GM19240 (cell line): ENCODE measurements around the gene TGFB3.

Experiments
- DNase-seq: peaks from one replicate; pipeline ENCODE4 v3.0.0; 2011; ENCODE audit warnings: low spot score; ENCODE audit not compliant: insufficient read length

The TGFB3 gene

DNA sequence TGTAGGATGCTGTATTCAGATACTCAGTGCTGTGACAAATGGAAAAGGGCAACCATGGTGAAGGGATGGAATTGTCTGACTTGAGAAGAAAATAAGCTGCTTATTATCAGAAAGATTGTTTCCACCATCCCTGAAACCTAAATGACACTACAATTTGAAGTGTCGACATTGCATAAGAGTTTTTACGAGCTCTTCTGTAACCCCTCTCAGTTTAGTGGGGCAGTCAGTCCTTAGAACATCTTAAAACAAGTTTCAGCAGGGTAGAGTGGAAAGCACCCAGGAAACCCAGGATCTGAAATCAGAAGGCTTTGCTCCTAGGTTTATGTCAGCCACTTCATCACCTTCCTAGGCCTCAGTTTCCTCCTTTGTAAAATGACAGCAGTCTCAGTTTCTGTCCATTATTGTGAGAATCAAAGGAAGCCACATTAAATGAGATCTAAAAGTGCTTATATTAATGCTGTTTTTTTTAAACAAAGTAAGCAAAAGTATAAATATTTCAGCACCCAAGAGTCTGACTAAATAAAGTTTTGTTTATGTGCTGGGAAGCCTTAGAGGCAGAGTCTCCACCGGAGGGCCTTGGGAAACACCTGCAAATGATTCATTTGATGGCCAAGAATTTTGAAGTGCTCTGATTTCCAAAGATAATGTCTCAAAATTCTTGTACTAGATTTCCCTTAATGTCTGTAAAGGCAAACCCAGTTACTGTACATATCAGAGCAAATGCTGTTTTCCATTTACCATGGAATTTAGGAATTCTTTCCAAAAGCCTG is 5.6 kb upstream of the TGFB3 start:
- no peak for DNase-seq

DNA sequence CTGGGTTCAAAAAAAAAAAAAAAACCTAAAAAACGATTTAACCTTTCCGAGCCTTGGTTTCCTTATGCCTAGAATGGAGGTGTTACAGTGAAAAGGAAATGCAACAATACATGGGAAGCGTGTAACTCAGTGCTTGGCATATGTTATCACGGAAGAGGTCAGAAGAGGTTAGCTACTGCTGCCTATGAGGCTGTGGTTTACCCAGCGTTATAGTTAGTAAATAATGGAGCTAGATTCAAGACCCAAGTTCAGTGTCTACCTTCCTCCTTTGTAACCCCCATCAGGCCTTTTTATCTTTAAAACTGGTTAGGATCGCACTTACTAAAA is 4.6 kb upstream of the TGFB3 start:
- no peak for DNase-seq

DNA sequence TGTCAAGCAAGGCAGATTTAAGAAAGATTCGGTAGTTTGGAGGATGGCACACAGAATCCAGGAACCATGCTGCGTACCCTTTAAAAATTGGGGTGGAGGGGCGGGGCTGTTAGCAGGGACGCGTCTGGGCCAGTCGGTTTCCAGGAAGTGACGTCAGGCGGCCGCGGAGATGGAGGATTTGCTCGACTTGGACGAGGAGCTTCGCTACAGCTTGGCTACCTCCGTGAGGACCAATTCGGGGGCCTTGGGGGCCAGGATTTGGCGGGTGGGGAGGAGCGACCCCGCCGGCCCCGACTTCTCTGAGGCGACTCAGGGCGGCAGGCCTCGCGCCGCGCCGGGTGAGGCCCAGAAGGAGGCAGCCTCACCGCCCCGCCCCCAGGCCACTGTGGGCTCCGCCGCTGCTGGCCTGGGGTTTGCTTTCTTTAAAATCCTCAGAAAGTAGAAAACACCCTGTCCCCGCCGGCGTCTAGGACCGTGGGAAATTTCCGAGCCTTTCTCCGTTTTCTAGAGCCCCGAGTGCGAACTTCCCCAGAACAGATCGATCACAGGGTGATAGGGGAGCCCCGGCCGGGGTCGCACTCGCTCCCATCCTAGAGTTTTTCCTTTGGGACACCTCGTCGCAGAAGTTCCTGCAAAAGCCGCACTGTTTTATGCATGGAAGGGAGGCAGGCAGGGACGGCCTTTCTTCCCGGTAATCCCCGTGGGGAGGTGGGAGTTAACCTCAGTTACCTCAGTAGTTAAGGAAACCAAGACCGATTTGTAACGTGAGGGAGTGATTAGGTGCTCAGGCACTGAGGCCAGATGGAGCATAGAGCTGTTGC is 4.0 kb upstream of the TGFB3 start, which contains the start of gene IFT43:
Gene IFT43 (plus strand): TSS at position 146 of the 821 bp plus-strand sequence. CDS start 24 bp downstream, at position 170.
- DNase-seq: peak; percentile 83

DNA sequence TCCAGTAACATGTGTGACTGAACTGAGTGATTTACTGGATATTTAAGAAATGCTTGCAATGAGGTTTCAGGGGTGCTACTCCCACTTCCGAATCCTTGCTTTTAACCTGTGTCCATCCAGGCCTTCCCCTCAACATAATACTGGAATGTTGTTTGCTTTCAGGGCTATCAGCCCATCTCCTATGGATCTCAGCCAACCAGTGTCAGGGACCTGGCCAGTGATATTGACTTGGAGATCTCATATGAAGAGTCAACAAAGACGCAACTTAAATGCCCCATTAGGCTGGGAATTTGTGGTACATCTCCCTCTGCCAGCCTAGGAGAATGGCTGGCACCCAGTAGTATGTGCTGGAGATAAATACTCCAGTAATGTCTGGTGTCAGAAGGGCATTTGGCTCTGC is 2.9 kb upstream of the TGFB3 start:
- no peak for DNase-seq

DNA sequence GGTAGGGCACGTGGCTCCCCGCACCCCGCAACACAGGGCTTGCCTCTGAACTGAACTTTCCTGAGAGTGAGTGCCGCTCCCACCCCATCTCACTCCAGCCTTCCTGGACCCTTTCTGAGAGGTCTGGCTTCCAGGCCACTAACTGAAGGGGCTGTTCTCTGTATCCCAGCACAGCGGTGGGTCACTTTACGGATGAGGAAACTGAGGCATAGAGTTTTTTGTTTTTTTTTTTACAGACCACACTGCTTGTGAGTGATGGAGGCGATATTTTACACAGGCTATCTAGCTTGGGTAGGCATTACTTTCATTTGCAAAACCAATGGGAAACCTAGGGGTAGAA is 1.2 kb upstream of the TGFB3 start:
- no peak for DNase-seq

DNA sequence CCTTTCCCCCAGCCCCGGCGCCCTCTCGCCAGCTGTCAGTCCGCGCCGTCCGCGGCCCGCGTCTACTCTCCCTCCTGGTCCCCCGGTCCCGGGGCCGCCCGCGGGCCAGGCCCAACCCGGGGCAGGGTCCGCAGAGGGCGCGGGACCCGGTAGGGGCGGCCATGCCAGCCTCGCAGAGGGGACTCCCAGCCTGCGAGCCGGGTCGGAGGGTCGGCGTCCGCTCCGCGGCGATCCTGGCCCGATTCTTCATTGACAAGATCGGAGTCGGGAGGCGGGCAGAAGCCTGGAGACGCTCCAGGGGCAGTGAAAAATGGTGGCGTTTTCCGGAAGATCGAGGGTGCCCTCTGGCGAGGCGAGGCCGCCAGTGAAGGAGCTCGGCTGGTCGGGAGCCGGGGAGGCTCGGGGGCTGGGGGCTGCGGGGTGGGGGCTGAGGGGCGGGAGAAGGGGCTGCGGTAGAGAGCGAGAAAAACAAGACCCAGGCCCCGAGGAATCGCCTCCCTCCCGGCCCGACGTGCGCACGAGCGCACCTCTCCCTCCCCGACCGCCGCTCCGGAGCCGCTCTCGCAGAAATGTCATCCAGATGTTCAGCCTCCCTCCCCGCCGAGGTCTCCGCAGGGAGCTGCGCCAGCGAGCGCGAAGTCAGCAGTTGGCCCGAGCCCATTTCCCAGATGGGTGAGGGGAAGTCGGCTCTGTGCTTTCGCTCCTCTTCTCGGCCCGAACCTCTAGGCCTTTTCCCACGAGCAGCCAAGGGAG is 647 bp upstream of the TGFB3 start:
- DNase-seq: peak; percentile 29

DNA sequence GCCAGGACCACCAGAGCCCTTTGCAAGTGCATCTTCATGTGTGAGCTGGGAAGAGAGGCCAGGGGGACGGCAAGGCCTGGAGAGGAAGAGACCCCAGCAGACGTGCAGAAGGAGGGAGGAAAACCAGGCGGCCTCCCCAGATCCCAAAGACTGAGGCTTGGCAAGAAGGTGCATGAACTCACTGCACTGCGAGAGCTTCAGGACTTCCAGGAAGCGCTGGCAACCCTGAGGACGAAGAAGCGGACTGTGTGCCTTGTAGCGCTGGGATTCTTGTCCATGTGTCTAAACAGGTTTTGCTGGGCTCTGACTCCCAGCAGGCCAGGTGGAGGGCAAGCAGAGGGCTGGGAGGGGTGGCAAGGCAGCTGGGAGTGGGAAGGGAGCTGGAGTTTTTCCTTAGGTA is 939 bp downstream of the TGFB3 start:
- DNase-seq: no peak

DNA sequence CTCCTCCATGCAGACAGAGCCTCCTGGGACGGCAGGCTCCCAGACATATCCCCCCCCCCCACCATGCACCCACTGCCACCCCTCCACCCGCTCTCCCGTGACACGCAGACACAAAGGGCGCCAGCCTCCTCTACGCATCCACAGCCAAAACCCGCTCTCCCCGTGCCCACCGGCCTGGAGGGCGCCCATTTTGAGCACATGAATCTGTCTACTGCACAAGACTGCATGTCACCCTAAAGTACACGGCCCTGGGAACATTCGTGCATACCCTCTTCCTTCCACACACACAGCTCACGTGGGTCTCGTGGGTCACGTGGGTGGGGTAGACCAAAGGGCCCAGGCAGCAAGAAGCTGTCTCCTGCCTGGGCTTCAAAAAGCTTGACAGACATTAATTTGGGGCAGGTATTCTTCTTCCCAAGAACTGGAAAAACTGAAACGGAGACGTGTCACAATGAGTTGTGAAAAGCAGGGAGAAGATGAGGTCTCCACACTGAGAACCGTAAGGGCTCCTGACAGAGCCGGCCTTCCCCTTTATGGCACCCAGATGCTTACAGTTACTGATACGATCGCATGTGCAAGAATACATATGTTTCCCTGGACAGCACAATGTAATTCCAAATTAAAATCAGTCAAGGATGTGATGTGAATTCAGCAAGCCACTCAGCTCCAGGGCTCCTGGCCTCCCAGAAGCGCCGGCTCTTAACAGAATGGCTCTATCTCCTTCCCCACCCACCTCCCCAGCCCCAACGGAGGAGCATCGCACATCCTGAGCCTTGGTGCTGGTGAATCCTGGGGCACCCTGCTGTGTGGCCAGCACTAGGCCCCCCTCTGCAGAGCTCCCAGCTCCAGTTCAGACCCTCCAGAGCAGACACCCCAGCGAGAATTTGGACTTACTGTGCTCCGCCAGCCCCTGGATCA is 1.9 kb downstream of the TGFB3 start:
- no peak for DNase-seq

DNA sequence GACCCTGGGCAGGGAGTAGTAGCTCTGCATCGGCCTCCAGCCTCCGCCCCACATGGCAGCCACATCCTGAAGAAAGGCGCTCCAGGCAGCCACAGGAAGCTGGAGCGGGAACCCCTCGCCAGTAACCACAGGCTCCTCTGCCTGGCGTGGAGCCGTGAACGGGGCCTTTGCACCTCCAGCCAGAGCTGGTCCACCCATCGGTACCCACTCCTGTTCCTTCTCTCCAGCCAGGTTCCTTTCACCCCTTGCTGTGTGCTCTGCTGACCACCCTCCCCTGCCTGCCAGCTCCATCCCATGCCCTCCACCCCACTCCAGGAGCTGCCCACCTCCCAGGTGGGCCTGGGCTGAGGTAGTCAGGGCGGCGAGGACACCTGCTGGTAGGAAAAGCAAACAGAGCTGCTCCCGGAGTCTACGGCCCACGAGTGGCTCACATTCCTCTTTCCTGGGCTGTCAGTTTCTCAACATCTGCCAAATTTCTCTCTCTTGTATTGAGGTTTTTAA is 2.7 kb downstream of the TGFB3 start:
- no peak for DNase-seq

DNA sequence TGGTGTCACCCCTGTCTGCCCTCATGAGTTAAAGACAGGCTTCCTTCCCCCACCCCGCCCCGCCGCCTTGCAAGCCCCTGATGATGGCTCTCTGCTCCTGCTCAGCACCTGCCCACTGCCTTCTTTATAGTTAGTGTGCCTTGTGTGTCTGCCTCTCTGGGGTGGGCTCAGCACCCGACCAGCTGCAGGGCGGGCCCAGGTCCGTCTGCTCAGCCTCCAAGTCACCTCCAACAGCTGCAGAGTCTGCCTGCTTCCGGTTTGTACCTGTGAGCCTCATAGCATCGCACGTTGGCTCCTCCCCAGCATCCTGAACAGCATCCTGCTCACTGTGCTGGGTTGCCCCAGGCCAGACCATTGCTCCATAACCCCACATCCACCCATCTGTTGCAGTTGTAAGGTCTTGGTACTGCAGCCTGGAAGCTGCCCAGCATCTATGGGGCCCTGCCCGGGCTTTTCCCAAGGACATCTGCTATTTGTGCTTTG is 3.5 kb downstream of the TGFB3 start:
- no peak for DNase-seq

DNA sequence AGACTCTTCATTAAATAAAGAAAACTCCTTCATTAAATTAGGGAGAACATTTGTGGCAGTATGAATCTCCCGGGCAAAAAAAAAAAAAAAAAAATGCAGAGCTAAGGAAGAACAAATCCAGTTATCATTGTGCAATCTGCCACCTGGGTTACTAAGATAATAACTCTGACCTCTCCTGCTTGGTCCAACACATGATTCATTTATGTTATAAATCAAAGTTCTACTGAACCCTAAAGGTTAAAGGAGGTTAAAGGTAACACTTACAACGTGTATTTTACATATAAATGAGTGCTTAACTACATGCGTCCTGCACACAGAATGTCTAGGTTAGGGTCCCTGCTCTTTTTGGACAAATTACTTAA is 4.2 kb downstream of the TGFB3 start:
- no peak for DNase-seq

DNA sequence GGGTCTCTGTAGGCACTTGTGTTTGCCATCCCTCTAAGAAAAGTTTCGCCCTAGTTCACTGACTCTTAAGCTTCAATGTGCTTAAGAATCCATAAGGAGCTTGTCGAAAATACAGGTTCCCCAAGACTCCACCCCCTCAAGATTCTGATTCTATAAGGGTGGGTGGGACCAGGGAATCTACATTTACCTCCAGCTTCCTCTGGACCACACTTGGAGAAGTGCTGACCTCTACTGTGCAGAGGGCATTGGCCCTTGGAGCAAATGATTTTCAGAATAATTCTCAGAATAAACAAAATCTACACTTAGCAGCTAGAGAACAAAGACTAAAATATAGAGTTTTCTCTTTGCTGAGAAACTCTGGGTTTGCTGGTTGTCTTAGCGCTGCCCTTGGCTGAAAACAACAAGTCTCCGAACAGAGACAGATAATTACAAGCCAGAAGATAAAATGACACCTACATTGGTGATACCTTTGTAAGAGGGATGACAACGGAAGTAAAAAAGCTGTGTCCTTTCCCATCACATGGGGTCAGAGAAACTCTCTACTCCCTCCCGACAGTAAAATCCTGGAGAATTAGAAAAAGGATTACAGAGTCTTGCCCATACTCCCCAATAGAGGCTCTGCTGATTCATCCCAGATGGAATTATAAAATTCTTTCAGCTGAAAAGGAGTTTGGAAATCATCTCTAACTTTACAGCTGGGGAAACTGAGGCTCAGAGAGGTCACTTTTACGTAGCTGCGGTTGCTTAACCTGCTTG is 4.8 kb downstream of the TGFB3 start:
- no peak for DNase-seq

DNA sequence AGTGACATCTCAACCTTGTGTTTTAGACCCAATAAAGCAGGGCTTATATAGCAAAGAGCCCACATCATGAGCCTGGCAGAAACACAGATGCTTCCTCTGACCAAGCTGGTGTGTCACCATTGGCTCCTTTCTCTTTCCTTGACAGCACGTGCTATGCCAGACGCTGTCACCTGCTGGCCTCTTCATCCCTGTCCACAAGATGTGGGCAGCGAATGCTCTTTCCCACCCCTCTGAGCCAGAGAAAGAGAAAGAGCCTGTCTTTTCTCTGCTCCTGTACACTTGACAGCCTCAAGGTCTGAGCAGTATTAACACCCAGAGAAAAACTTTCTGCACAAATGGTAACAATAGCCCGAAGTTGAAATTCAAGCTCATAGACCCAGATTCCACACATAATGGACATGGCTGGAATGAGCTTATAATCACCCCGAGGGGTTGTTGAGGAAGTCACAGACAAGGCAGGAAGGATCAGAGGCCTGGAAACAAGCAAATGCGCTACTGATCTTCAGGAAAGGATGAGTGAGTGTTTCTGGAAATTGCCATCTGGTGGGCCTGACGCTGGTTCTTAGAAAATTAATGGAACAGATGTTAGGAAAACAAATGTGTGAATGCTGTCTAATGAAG is 8.9 kb downstream of the TGFB3 start:
- DNase-seq: no peak

DNA sequence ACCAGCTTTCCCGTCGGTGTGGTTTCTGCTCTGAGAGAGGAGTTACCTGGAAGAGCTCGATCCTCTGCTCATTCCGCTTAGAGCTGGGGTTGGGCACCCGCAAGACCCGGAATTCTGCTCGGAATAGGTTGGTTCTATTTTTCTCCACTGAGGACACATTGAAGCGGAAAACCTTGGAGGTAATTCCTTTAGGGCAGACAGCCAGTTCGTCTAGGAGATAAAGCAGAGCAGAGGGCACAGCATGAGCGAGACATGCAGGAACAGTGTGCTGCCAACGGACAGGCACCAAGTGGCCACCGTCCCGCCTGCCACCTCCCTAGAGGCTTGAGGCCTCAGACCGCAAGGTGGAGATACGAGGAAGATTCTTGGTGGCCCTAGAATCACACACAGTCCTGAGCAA is 10.3 kb downstream of the TGFB3 start:
- DNase-seq: no peak

DNA sequence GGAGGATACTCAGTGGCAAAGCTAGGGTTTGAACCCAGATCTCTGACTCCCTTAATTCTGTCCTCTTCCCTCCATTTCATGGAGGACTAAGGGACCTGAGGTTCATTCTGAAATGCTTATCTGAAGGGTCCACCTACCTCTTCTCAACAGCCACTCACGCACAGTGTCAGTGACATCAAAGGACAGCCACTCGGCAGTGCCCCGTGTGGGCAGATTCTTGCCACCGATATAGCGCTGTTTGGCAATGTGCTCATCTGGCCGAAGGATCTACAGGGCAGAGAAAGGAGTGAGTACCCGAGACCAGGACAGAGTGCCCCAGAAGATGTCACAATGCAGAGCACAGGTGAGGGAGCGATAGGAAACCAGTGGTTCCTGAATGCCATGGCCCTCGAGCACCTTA is 10.8 kb downstream of the TGFB3 start:
- DNase-seq: no peak

DNA sequence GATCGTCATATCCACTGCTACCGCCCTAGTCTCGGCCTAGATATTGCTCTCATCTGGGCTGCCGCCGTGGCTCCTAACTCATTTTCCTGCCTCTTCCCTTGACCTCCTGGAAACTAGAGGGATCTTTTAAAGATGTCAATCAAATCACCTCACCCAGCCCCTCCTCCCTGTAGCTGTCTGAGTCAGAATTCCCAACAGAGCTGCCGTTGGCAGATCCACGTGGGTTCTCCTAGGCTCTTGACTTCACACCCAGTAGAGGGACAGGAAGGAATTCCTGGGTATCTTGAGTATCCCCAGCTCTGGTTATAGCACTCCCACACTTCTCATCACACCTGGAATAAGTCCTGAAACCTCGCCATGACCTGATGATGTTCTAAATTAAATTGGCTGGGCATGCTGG is 11.9 kb downstream of the TGFB3 start:
- DNase-seq: no peak

DNA sequence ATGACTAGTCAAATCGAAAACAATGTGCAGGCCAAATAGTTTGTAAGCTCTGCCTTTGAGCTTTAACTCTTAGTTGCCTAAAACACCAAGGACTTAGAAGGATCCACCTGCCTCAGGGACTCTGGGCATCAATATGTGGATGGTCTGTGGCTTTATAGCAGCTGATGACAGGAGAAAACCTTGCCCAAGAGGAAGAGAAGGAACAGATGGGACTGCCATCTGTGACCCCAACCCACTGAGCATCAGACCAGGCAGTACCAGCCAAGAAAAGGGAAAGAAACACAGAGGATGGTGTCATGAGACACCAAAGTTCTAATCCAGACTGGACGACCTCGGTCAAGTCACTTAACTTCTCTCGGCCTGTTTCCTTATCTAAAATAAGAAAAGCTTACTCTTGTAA is 12.7 kb downstream of the TGFB3 start:
- no peak for DNase-seq

DNA sequence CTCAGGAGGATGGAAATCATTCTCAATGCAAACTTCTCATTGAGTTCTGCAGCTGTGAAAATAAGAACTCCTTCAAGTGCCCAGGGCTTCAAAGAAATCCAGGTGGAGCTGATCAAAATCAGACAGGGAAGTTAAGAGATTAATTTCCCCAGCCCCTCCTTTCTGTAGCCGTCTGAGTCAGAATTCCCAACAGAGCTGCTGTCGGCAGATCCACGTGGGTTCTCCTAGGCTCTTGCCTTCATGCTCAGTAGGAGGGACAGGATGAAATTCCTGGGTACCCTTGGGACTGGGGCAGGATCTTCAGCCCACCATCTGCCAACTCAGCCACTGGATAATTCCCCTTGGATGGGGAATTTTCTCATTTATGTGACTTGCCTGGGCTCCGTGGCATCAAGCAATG is 13.3 kb downstream of the TGFB3 start:
- no peak for DNase-seq

DNA sequence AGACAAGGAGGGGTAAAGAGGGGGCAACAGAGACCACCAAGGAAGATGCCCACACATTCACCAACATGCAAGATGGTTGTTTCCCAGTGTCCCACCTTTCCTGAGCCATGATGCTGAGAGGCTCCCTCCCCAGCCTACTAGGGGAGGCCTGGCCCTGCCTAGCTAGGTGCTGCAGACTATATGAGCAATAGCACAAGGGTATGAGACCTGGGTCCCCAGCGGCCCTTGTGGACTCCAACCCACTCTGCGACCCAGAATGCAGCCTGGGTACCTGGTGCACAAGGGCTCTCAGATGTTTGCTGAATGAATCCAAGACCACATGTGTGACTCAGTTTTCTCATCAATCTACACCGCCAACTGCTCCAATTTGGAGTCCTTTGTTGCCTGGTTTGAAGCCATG is 13.9 kb downstream of the TGFB3 start:
- no peak for DNase-seq

DNA sequence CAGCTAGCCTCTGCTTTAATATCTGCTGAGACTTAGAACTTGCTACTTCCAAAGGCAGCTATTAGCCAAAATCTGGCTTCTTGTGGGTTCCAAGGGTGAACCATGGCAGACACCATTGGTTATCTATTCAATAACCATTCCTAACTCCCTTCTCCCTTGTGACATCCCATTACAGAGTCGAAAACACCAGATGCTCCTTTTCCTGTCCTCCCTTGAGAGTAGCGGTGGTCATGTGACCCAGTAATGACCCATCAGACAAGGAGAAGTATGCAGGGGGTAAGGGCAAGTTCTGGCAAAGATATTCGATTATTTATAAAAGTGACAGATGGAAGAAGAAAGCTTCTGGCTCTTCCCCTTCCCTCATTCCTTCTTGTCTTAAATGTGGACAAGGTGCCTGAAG is 20.1 kb downstream of the TGFB3 start:
- DNase-seq: no peak
